Heart left ventricle (tissue), 16 donors: ENCODE results near the gene CXXC1. TPM values are rescaled to one million over a fixed set of nuclear protein-coding genes. Genes with fewer than 3 reads are reported as not detected.

Experiments
- ATAC-seq, 4 donors: fragments of 200-7000 bp; cut with Tn5 transposase; one replicate each; pipeline ENCODE4 v1.9.1; 2020 to 2022; ENCODE audit warnings: moderate library complexity in 4 of 4, mild to moderate bottlenecking in 3 of 4, moderate number of reproducible peaks in 1 of 4
- DNase-seq, 5 donors: peaks; one replicate each; pipeline ENCODE4 v3.0.0-alpha.2; 2020
- H3K27ac ChIP-seq, 12 donors: fragments of 200-600 bp; sonication (generic) in 4 of 12; one replicate each; pipeline versions ENCODE4 v1.5.0 to v1.8.0; 2016 to 2022; ENCODE audit warnings: mild to moderate bottlenecking in 2 of 12
- H3K27me3 ChIP-seq, 9 donors: fragments of 200-600 bp; sonication (generic) in 2 of 9; one replicate each; pipeline versions ENCODE4 v1.5.1 to v1.8.0; 2016 to 2022; ENCODE audit warnings: mild to moderate bottlenecking in 3 of 9
- H3K36me3 ChIP-seq, 9 donors: fragments of 200-600 bp; sonication (generic) in 2 of 9; one replicate each; pipeline versions ENCODE4 v1.5.0 to v1.8.0; 2018 to 2022; ENCODE audit warnings: mild to moderate bottlenecking in 2 of 9
- H3K4me1 ChIP-seq, 12 donors: fragments of 200-600 bp; sonication (generic) in 4 of 12; one replicate each; pipeline versions ENCODE4 v1.5.0 to v1.8.0; 2016 to 2022; ENCODE audit warnings: mild to moderate bottlenecking in 3 of 12
- H3K4me3 ChIP-seq, 12 donors: fragments of 200-600 bp; sonication (generic) in 4 of 12; one replicate each; pipeline versions ENCODE4 v1.5.0 to v1.8.0; 2017 to 2022; ENCODE audit warnings: mild to moderate bottlenecking in 9 of 12, moderate library complexity in 4 of 12
- H3K9me3 ChIP-seq, 12 donors: fragments of 200-600 bp; sonication (generic) in 4 of 12; one replicate each; pipeline versions ENCODE4 v1.5.0 to v1.8.0; 2016 to 2022; ENCODE audit warnings: mild to moderate bottlenecking in 1 of 12
- POLR2A ChIP-seq, 2 donors: fragments of 450-650 bp; IDR thresholded peaks; one replicate each; pipeline ENCODE4 v1.6.1; 2017; ENCODE audit warnings: antibody characterized with exemption in 2 of 2, mild to moderate bottlenecking in 2 of 2, moderate library complexity in 2 of 2
- WGBS, 4 donors: extraction: QIAGEN DNeasy Blood & Tissue Kit in 2 of 4; methylation state at CpG; one replicate each; pipeline versions ENCODE4 v1.1.5 to v1.1.7; 2013 to 2018; 5-methylcytosine and 5-hydroxymethylcytosine counted together
- intact Hi-C, 10 donors: fragments of 100-400 bp; cut with DNase I; formaldehyde crosslinking; loops; one replicate each; pipeline versions ENCODE4 v1.11.1 to v1.14.2; 2022
- polyA plus RNA-seq, 2 donors: library from polyadenylated mRNA; stranded (reverse); fragments of 200-250 nt; gene quantifications; one replicate each; pipeline ENCODE4 v1.2.3, GENCODE V29; 2013
- total RNA-seq, 9 donors: library from RNA; depleted of rRNA in 2 of 9; stranded (reverse); fragments of >200 nt in 2 of 9; fragmentation: NEBNext Ultra II Directional in 3 of 9; extraction: Animal tissue kit (Norgen Biotek cat#: 25700) in 3 of 9; gene quantifications; one replicate each; pipeline versions ENCODE4 v1.1.0 to v1.2.4, GENCODE V29; 2016 to 2023
- TF ChIP-seq, protein P1 (sequence below), 12 donors: fragments of 200-600 bp; sonication (generic) in 4 of 12; IDR thresholded peaks; one replicate each; pipeline versions ENCODE4 v1.5.0 to v1.8.0; 2018 to 2022; ENCODE audit warnings: antibody characterized with exemption in 12 of 12, mild to moderate bottlenecking in 5 of 12
- donor health status: ischemic (EF 13 %, LVEDD 7.1; RV severe dilation, severe dysfunction).
- donor health status: healthy with polysubstance abuse.
- donor health status: DM: no; HTN: yes; CAD: no.
- donor health status: DM: no; HTN: no; CAD: no.
- donor health status: ischemic (EF 25% LVEDD 6.9; RV normal size, moderate dysfunction).
- donor health status: ischemic (EF 25% LVEDD 5.7; RV mildly dilated, moderate dysfunction).
- donor health status: healthy.
- donor health status: DM: yes; HTN: yes; CAD: no.
- donor health status: ischemic (EF 35%, LVEDD 5.7; RV mildly dilated, moderate dysfunction).
- donor health status: nonischemic (EF 11% LVEDD 7.7; RV severe dilation, severe dysfunction).
- donor health status: DM: yes; HTN: yes; CAD: no.
- donor health status: PGD.
- donor health status: ischemic (EF 29% LVEDD 5.4; RV normal size, mild dysfunction).
- donor health status: nonischemic (EF 23%, LVEDD 6.1; RV moderate dilation, normal function).

The CXXC1 gene
- total and polyA plus RNA-seq, 11 donors = 18.3 to 39.5 (median 34.5) TPM

DNA sequence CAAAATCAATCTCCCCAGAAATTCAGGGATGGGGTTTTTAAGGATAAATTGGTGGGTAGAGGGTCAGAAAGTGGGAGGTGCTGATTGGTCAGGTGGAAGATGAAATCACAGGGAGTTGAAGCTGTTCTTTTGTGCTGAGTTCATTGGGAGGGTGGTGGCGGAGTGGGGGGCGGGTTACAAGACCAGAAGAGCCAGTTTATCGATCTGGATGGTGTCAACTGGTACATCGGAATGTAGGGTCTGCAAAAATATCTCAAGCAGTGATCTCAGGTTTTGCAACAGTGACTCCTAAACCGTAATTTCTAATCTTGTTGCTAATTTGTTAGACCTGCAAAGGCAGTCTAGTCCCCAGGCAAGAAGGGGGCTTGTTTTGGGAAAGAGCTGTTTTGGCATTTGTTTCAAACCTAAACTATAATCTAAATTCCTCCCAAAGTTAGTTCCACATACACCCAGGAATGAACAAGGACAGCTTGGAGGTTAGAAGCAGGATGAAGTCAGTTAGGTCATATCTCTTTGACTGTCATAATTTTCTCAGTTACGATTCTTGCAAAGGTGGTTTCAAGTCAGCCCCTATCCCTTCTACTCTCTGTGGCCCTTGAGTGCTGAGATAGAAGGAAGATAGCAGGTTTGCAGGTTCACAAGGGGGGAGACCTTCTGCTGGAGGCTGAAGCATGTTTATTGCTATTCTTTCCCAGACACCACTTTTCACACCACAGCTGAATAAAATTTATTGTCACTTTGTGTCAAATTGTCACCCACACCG lies 12.3 kb upstream of the CXXC1 start:
- no peak for TF ChIP-seq POLR2A (IDR thresholded peaks at IDR 0.05)
- TF ChIP-seq, protein P1, sequence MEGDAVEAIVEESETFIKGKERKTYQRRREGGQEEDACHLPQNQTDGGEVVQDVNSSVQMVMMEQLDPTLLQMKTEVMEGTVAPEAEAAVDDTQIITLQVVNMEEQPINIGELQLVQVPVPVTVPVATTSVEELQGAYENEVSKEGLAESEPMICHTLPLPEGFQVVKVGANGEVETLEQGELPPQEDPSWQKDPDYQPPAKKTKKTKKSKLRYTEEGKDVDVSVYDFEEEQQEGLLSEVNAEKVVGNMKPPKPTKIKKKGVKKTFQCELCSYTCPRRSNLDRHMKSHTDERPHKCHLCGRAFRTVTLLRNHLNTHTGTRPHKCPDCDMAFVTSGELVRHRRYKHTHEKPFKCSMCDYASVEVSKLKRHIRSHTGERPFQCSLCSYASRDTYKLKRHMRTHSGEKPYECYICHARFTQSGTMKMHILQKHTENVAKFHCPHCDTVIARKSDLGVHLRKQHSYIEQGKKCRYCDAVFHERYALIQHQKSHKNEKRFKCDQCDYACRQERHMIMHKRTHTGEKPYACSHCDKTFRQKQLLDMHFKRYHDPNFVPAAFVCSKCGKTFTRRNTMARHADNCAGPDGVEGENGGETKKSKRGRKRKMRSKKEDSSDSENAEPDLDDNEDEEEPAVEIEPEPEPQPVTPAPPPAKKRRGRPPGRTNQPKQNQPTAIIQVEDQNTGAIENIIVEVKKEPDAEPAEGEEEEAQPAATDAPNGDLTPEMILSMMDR (IDR thresholded peaks at IDR 0.05) = no peak
- Histone ChIP-seq H3K9me3 (peaks cover 0 to under 1% (median 0%) of the 10 kb centered on the region in 12 donors), H3K36me3 (no peaks in the 10 kb centered on the region), H3K27me3 (peaks cover 3 to 59% (median 10%) of the 10 kb centered on the region in 9 donors), H3K4me3 (no peak overlapping the region), H3K4me1 (peaks cover 0 to 14% (median 5%) of the 10 kb centered on the region in 12 donors), H3K27ac (no peak overlapping the region)
- ATAC-seq (no peak), DNase-seq (no peak)
- intact Hi-C loops = loop anchor here in 2 of 10 donors (5.0 to 10.0 kb wide), 2 partner anchors 62 to 75 kb away; partner anchors contain the start of gene SKA1 (in 1 of the 2)
- 72 to 78% (median 76%) methylated on average over 7 of the region's 7 CpGs for WGBS, 4 donors

DNA sequence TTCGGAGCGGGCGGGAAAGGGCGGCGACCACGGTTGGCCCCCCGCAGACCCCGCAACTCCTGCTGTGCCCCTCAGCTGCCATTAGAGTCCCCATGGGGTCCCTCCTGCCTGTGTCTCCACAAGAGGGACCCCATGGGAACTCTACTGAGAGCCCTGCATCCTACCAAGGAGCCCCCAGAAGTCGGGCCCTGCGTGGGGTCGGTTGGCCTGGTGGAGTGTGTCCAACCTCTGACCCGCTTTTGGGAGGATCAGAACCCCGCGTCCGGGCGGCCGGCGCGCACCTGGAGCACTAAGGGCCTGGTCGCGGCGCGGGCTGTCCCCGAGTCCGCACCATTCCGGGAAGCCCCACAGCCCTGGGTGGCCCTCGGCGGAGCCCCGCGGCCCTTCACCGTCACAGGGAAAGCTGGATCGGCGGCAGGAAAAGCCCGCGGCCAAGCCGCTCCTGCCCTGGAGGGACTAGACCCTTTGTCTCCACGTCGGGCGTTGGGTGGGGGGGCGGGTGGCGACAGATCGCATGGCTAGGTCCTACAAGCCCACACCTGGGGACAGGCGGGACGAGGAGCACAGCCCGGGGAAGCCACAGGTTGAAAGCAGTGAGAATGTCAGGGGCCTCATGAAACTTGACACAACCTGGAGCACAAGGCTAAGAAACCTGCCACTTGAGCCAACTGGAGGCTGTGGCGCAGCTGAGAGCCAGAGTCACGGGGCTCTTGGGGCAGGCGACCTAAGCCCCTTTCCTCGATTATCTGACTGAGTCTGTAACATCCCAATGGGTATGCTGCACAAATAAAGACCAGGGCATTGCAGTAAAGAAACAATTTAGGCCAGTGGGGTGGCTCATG lies 11.2 kb upstream of the CXXC1 start:
- TF ChIP-seq, protein P1 (IDR thresholded peaks at IDR 0.05) = no peak
- no peak for TF ChIP-seq POLR2A (IDR thresholded peaks at IDR 0.05)
- H3K36me3 ChIP-seq = no peaks in the 10 kb centered on the region
- H3K4me1 ChIP-seq = peaks cover 0 to 14% (median 5%) of the 10 kb centered on the region in 12 donors
- H3K27ac ChIP-seq = no peak overlapping the region
- 21 to 69% (median 25%) methylated on average over 9 to 49 of the region's 49 CpGs for WGBS, 4 donors
- peak overlapping the region; percentile 8 to 67 (median 48) for H3K4me3 ChIP-seq
- peaks cover 3 to 49% (median 8%) of the 10 kb centered on the region in 9 donors for H3K27me3 ChIP-seq
- intact Hi-C loops = loop anchor here in 1 of 10 donors (10.0 kb wide), 1 partner anchor 76 kb away; the partner anchor contains the start of gene SKA1
- ATAC-seq = peak in 2 of 4 donors; percentile 10 to 23
- H3K9me3 ChIP-seq = no peaks in the 10 kb centered on the region
- peak in 1 of 5 donors; percentile 67 for DNase-seq

DNA sequence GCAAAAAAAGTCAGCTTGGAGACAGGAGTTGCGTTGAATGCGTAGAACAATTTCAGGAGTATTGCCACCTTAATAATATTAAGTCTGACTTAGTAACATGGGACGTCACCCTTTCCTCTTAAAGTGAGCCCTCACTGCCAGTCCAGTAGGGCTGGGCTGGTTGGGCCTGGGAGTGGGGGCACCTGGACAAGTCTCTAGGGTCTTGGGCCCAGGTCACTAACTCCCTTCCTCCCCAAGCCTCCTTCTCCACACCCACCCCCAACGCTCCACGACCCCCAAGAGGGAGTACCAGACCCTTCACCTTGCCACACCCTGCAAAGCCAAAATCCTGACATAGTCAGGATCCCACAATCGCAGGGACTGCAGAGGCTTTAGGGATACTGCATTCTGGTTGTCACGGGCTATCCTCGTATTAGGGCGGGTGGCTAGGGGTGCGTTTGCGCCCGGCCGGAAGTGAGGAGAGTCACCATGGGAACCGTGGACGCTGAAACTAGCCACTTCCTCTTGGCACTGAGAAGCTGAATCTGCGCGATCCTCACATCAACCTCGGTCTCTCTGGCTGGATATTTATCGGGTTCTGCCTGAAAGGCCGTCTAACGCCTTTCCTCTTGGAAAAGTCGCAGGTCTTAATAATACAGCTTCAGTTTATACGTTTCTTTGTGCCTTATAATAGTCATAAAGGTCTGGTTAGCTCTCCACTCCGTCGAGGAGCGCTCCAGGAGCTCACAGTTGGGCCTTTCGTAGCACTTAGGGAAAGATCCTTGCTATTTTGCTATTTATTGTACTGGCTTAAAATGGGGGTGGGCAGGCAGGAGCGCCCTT lies 10.3 kb upstream of the CXXC1 start:
- H3K27me3 ChIP-seq = peaks cover 3 to 42% (median 8%) of the 10 kb centered on the region in 9 donors
- DNase-seq (peak; percentile 77 to 89 (median 84)), ATAC-seq (peak; percentile 58 to 98 (median 96))
- peaks cover 0 to 14% (median 5%) of the 10 kb centered on the region in 12 donors for H3K4me1 ChIP-seq
- WGBS, 4 donors = 10 to 18% (median 12%) methylated on average over 15 to 28 of the region's 28 CpGs
- H3K4me3 ChIP-seq = peak overlapping the region; percentile 8 to 67 (median 48)
- intact Hi-C loops = loop anchor here in 1 of 10 donors (10.0 kb wide), 1 partner anchor 77 kb away; the partner anchor contains the start of gene SKA1
- TF ChIP-seq, protein P1 (IDR thresholded peaks at IDR 0.05) = no peak
- TF ChIP-seq POLR2A (IDR thresholded peaks at IDR 0.05) = no peak
- no peak overlapping the region for H3K27ac ChIP-seq
- no peaks in the 10 kb centered on the region for H3K36me3 ChIP-seq
- no peaks in the 10 kb centered on the region for H3K9me3 ChIP-seq
